Stimulated activated CD8-positive, alpha-beta memory T cell treated with anti-CD3 and anti-CD28 coated beads, Interleukin-2, amount 100 ng/mL, for 48 hours (primary cell): ENCODE measurements around the gene TEX261.
"Not testable (repeated sequence)": the region's sequence is repeated elsewhere in the genome, so short reads cannot be mapped to it uniquely, and the experiment has no call there.

Experiments used
- DNase-seq, 2 donors: peaks; one replicate each; pipeline ENCODE4 v3.0.0-alpha.2; 2020; ENCODE audit warnings: low read depth in 2 of 2

The TEX261 gene

GRCh38 chr2:71000780-71001591 is 6.3 kb upstream of the TEX261 start:
- DNase-seq = peak; percentile 67 to 71

GRCh38 chr2:70999931-71000330 is 5.3 kb upstream of the TEX261 start:
- DNase-seq = not testable (repeated sequence)

GRCh38 chr2:70999362-70999761 is 4.7 kb upstream of the TEX261 start:
- DNase-seq = no peak

GRCh38 chr2:70998885-70999284 is 4.2 kb upstream of the TEX261 start:
- not testable (repeated sequence) for DNase-seq

- no peak for DNase-seq
Observed at GRCh38 chr2:70995426-70995729, 705 bp upstream of the TEX261 start.

GRCh38 chr2:70994009-70994698 is 519 bp downstream of the TEX261 start:
- peak; percentile 52 to 56 for DNase-seq

GRCh38 chr2:70992945-70993853 is 1.5 kb downstream of the TEX261 start:
- DNase-seq = no peak

- DNase-seq = no peak
Observed at GRCh38 chr2:70991742-70992141, 2.9 kb downstream of the TEX261 start.

- no peak for DNase-seq
Observed at GRCh38 chr2:70991142-70991541, 3.5 kb downstream of the TEX261 start.

- DNase-seq = no peak
Observed at GRCh38 chr2:70990216-70990615, 4.5 kb downstream of the TEX261 start.

GRCh38 chr2:70988726-70989648 is 5.7 kb downstream of the TEX261 start:
- no peak for DNase-seq

- DNase-seq = no peak
Observed at GRCh38 chr2:70988151-70988550, 6.5 kb downstream of the TEX261 start.

GRCh38 chr2:70987386-70987785 is 7.3 kb downstream of the TEX261 start:
- no peak for DNase-seq

GRCh38 chr2:70986499-70987189 is 8.0 kb downstream of the TEX261 start:
- no peak for DNase-seq

- DNase-seq = no peak
Observed at GRCh38 chr2:70985956-70986355, 8.7 kb downstream of the TEX261 start.

- no peak for DNase-seq
Observed at GRCh38 chr2:70985283-70985688, 9.4 kb downstream of the TEX261 start.

GRCh38 chr2:70984576-70985282 is 9.9 kb downstream of the TEX261 start:
- peak; percentile 76 to 82 for DNase-seq

- no peak for DNase-seq
Observed at GRCh38 chr2:70984228-70984575, 10.5 kb downstream of the TEX261 start.

GRCh38 chr2:70983506-70984227 is 11.0 kb downstream of the TEX261 start:
- DNase-seq = no peak
